Measurements from ENCODE around the gene ARSH.
"Not testable (repeated sequence)": the region's sequence is repeated elsewhere in the genome, so short reads cannot be mapped to it uniquely, and the experiment has no call there.

ARSH gene

DNA sequence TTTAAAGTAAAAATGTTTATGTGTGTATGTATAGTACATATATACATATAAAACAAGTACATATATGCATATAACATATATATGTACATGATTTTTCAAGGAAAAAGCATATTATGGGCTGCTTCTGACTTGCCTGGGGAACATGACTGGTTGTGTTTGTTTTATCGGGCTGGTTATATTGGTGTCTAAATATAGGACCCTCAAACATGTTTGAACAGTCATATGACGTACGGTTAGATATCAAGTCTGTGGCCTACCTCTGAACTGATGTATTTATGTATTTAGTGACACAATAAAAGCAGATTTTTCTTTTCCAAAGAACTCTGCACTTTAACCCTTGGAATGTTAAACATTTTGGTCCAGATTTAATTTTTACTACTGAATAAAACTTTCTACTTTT, 39.3 kb upstream of the ARSH start:
- TF ChIP-seq, protein P1, sequence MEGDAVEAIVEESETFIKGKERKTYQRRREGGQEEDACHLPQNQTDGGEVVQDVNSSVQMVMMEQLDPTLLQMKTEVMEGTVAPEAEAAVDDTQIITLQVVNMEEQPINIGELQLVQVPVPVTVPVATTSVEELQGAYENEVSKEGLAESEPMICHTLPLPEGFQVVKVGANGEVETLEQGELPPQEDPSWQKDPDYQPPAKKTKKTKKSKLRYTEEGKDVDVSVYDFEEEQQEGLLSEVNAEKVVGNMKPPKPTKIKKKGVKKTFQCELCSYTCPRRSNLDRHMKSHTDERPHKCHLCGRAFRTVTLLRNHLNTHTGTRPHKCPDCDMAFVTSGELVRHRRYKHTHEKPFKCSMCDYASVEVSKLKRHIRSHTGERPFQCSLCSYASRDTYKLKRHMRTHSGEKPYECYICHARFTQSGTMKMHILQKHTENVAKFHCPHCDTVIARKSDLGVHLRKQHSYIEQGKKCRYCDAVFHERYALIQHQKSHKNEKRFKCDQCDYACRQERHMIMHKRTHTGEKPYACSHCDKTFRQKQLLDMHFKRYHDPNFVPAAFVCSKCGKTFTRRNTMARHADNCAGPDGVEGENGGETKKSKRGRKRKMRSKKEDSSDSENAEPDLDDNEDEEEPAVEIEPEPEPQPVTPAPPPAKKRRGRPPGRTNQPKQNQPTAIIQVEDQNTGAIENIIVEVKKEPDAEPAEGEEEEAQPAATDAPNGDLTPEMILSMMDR (IDR thresholded peaks at IDR 0.05; ENCODE audit: low read depth, low read length, missing control alignments): no peak
- DNase-seq (ENCODE audit: extremely low read depth, low read depth): no peak
- no peak overlapping the region for H3K4me3 ChIP-seq (replicated peaks; ENCODE audit: low read depth, low read length)

DNA sequence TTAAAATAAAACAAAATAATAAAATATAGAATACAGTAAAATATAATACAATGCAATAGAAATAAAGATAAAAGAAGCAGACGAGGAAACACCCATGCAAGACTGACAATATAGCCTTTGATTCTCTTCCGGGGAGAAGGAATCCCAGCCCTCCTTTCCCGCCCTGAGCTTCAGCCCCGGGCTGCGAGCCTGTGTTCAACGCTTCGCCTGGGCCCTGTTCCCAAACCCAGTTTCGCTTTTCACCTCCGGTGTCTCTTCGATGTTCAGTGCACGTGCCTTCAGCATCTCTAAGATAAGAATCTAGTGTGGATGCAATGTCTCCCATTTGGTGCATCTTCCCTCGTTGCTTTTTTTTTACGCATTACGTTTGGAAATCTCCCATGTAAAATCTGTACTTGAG, 38.8 kb upstream of the ARSH start:
- no peak for DNase-seq (ENCODE audit: extremely low read depth, low read depth)
- peak overlapping the region; percentile 14; the same call in 1 of the 2 replicates for H3K4me3 ChIP-seq (replicated peaks; ENCODE audit: low read depth, low read length)
- TF ChIP-seq, protein P1 (IDR thresholded peaks at IDR 0.05; ENCODE audit: low read depth, low read length, missing control alignments): no peak

DNA sequence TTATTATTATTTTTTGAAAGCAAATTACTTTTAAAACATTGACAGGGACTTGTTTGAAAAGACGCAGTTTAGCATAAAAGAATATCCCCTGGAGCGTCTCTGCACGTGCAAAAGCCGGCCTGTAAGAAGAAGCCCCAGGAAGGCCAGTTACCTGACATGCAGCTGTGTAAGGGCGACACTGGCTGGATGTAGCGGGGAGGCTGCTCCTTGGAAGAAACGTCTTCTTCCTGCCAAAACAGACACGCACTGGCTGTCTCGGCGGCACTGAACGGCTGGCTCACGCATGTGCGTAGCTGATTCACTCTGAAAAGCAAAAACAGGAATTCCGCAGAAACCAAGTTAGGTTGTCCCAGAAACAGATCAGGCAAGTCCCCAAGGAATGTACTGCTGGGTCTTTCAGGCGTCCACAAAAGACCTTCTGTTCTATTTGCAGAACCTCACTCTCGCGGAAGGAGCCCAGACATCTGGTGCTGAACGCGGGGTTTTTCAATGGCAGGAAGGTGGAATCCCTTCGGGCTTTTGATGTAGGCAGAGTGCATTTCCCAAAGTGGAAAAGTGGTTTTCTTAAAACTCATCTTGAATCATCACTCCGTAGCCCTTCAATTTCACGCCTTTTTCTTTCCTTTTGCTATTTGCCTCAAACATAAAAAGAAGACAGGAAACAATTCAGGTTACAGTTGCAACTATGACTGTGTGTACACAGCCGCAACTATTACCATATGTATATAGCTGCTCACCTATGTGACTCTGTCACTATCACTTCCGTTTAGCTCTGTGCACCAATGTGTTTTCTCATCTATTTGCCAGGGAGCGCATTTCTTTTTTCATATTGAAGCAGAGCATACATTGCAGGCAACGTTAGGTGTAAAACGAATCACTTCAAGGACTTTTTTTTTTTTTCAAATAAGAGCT, 38.1 kb upstream of the ARSH start:
- TF ChIP-seq, protein P1 (IDR thresholded peaks at IDR 0.05; ENCODE audit: low read depth, low read length, missing control alignments): no peak
- H3K4me3 ChIP-seq (replicated peaks; ENCODE audit: low read depth, low read length): peak overlapping the region; percentile 14; the same call in 1 of the 2 replicates
- no peak for DNase-seq (ENCODE audit: extremely low read depth, low read depth)

DNA sequence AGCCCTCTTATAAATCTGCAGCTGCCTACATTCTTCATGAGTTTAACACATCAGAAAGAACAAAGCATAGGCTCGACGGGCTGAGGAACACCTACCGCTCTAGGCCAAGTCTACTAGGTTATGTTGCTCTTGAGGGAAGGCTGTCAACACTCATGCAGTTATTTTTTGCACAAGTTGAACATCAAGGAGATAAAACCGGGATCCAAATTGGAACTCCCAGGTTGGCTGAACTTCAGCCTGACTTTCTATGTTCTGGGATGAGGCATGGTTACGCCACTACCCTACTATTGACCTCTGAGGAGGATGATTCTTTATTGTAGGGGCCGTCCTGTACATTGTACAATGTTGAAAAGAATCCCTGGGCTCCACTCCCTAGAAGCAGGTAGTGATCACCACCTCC, 37.3 kb upstream of the ARSH start:
- no peak overlapping the region for H3K4me3 ChIP-seq (replicated peaks; ENCODE audit: low read depth, low read length)
- TF ChIP-seq, protein P1 (IDR thresholded peaks at IDR 0.05; ENCODE audit: low read depth, low read length, missing control alignments): no peak
- DNase-seq (ENCODE audit: extremely low read depth, low read depth): no peak

DNA sequence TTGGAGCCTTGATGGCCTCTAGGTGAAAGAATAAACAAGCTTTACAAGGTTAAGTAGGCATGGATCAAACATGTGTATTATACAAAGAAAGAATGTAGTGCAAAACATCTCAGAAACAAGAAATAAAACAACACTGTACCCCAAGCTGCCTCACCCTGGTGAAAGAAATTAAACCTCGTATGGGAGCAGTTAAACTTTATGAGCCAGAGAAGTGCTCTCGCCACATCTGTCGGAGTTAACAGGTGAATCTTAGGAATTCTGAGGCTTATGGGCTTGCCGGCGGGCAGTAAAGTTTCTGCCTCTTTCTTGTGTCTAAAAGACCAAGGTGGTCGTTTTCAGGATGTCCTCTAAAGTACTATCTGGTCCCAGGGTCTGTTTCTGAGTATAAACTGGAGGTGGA, 34.0 kb upstream of the ARSH start:
- no peak for DNase-seq (ENCODE audit: extremely low read depth, low read depth)
- H3K4me3 ChIP-seq (replicated peaks; ENCODE audit: low read depth, low read length): no peak overlapping the region
- TF ChIP-seq, protein P1 (IDR thresholded peaks at IDR 0.05; ENCODE audit: low read depth, low read length, missing control alignments): no peak

DNA sequence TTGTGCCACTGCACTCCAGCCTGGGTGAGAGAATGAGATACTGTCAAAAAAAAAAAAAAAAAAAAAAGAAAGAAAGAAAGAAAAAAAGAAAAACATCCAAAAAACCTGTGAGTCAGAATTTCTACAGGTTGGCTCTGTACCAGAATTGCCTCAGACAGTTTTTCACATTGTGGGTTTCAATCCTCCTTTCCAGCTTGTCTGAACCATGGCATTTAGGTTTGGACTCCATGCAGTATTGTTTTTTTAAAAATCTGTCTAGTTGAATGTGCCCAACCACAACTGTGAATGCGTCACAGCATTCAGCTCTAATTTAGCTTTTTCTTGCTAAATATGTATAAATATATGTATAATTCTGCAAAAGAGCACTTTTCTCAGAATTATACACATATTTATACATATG, 31.4 kb upstream of the ARSH start:
- H3K4me3 ChIP-seq (replicated peaks; ENCODE audit: low read depth, low read length): no peak overlapping the region
- no peak for DNase-seq (ENCODE audit: extremely low read depth, low read depth)
- TF ChIP-seq, protein P1 (IDR thresholded peaks at IDR 0.05; ENCODE audit: low read depth, low read length, missing control alignments): no peak

DNA sequence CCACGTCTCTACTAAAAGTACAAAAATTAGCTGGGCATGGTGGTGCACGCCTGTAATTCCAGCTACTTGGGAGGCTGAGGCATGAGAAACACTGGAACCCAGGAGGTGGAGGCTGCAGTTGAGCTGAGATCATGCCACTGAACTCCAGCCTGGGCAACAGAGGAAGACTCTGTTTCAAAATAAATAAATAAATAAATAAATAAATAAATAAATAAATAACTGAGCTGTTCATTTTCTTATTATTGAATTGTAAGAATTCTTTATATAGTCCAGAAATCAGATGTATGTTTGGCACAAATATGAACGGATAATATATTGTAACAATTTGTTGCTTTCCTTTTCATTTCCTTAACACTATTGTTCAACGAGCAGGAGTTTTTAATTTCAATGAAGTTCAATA, 27.7 kb upstream of the ARSH start:
- not testable (repeated sequence) for H3K4me3 ChIP-seq (replicated peaks; ENCODE audit: low read depth, low read length); DNase-seq (ENCODE audit: extremely low read depth, low read depth)

Measured in HFF-Myc (cell line).